HepG2 (cell line): ENCODE measurements around the gene ESYT1. TPM values are rescaled to one million over a fixed set of nuclear protein-coding genes. Genes with fewer than 3 reads are reported as not detected.

Experiments
- ARID2 ChIP-seq: sonication (generic); formaldehyde crosslinking; IDR thresholded peaks from 2 replicates; pipeline ENCODE4 v1.8.1; 2022; ENCODE audit warnings: mild to moderate bottlenecking, missing genetic modification reagents, borderline replicate concordance
- ARNTL ChIP-seq: sonication (generic); formaldehyde crosslinking; IDR thresholded peaks from 2 replicates; pipeline ENCODE4 v1.4.0; 2020; ENCODE audit warnings: mild to moderate bottlenecking, missing genetic modification reagents
- CSRNP1 ChIP-seq: sonication (generic); formaldehyde crosslinking; IDR thresholded peaks from 2 replicates; pipeline ENCODE4 v1.8.1; 2023; ENCODE audit warnings: mild to moderate bottlenecking, missing genetic modification reagents
- EEA1 ChIP-seq: sonication (generic); formaldehyde crosslinking; IDR thresholded peaks from 2 replicates; pipeline ENCODE4 v1.5.1; 2020; ENCODE audit warnings: mild to moderate bottlenecking, missing genetic modification reagents, borderline replicate concordance
- KDM5A ChIP-seq: fragments of 200-600 bp; sonication (generic); IDR thresholded peaks from 2 replicates; pipeline ENCODE4 v1.7.0; 2018; ENCODE audit warnings: antibody characterized with exemption, mild to moderate bottlenecking, low read length, borderline replicate concordance
- MAFF ChIP-seq: IDR thresholded peaks from 2 replicates; pipeline ENCODE4 v1.6.1; 2011; ENCODE audit warnings: low read depth, low read length, improper control_type of control experiment
- NCOA2 ChIP-seq: sonication (generic); formaldehyde crosslinking; IDR thresholded peaks from 2 replicates; pipeline ENCODE4 v1.8.0; 2022; ENCODE audit warnings: inconsistent platforms
- PAX8 ChIP-seq: sonication (generic); formaldehyde crosslinking; IDR thresholded peaks from 2 replicates; pipeline ENCODE4 v1.8.0; 2022; ENCODE audit warnings: mild to moderate bottlenecking, missing genetic modification reagents, borderline replicate concordance
- PHF21A ChIP-seq: sonication (generic); formaldehyde crosslinking; IDR thresholded peaks from 2 replicates; pipeline ENCODE4 v1.5.0; 2020; ENCODE audit warnings: mild to moderate bottlenecking, missing genetic modification reagents
- REST ChIP-seq, 2 experiments: IDR thresholded peaks; 2 replicates each; pipeline ENCODE4 v1.6.1; 2011 to 2012; ENCODE audit warnings: low read length in 2 of 2, borderline replicate concordance in 1 of 2, low read depth in 1 of 2, mild to moderate bottlenecking in 1 of 2, moderate library complexity in 1 of 2
- SMC3 ChIP-seq: IDR thresholded peaks from 2 replicates; pipeline ENCODE4 v1.6.1; 2011; ENCODE audit warnings: low read length, improper control_type of control experiment
- SUZ12 ChIP-seq: fragments of 150-350 bp; IDR thresholded peaks from 2 replicates; pipeline ENCODE4 v1.6.1; 2014; ENCODE audit warnings: low read depth, low read length
- ZBTB8A ChIP-seq: sonication (generic); formaldehyde crosslinking; IDR thresholded peaks from 2 replicates; pipeline ENCODE4 v1.4.0; 2020; ENCODE audit warnings: mild to moderate bottlenecking, low read depth, missing genetic modification reagents, borderline replicate concordance
- ZKSCAN8 ChIP-seq: IDR thresholded peaks from 2 replicates; pipeline ENCODE4 v1.6.1; 2016; ENCODE audit warnings: borderline replicate concordance, missing genetic modification reagents, missing compliant biosample characterization
- ZNF367 ChIP-seq: sonication (generic); formaldehyde crosslinking; IDR thresholded peaks from 2 replicates; pipeline ENCODE4 v1.4.0; 2020; ENCODE audit warnings: missing genetic modification reagents, borderline replicate concordance
- ZNF441 ChIP-seq: sonication (generic); formaldehyde crosslinking; IDR thresholded peaks from 2 replicates; pipeline ENCODE4 v1.7.0; 2021; ENCODE audit warnings: missing genetic modification reagents, borderline replicate concordance
- ZNF510 ChIP-seq: sonication (generic); formaldehyde crosslinking; IDR thresholded peaks from 2 replicates; pipeline ENCODE4 v1.4.0; 2020; ENCODE audit warnings: low read depth, mild to moderate bottlenecking, missing genetic modification reagents
- ZNF740 ChIP-seq: sonication (generic); formaldehyde crosslinking; IDR thresholded peaks from 2 replicates; pipeline ENCODE4 v1.4.0; 2020; ENCODE audit warnings: missing genetic modification reagents
- ZNF766 ChIP-seq: sonication (generic); formaldehyde crosslinking; IDR thresholded peaks from 2 replicates; pipeline ENCODE4 v1.5.0; 2020; ENCODE audit warnings: missing genetic modification reagents, borderline replicate concordance
- ZNF780A ChIP-seq: sonication (generic); formaldehyde crosslinking; IDR thresholded peaks from 2 replicates; pipeline ENCODE4 v1.8.0; 2022; ENCODE audit warnings: mild to moderate bottlenecking, missing genetic modification reagents, moderate library complexity
- polyA plus RNA-seq, 8 experiments: library from polyadenylated mRNA; depleted of rRNA in 3 of 8; stranded (reverse) in 7 of 8; unstranded in 1 of 8; fragments of >200 nt; fragmentation: Illumina TruSeq in 4 of 8; extraction: Trizol in 4 of 8; gene quantifications; 2 replicates each; pipeline versions ENCODE4 v1.2.1 to v1.2.3, GENCODE V29; 2011 to 2016; ENCODE audit warnings: low read depth in 4 of 8, missing spikeins in 1 of 8, mixed read lengths in 1 of 8; ENCODE audit not compliant: insufficient read depth in 1 of 8
- total RNA-seq, 5 experiments: library from RNA; depleted of rRNA; stranded (reverse); fragments of >200 nt; fragmentation: Illumina TruSeq; extraction: Trizol; gene quantifications; 2 replicates each; pipeline ENCODE4 v1.2.3, GENCODE V29; 2016; ENCODE audit warnings: low read depth in 1 of 5
- TF ChIP-seq, protein P1 (sequence below): sonication (generic); formaldehyde crosslinking; IDR thresholded peaks from 2 replicates; pipeline ENCODE4 v1.4.0; 2020; ENCODE audit warnings: mild to moderate bottlenecking, missing genetic modification reagents
- TF ChIP-seq, protein P2 (sequence below): IDR thresholded peaks from 2 replicates; pipeline ENCODE4 v1.6.1; 2016; ENCODE audit warnings: mild to moderate bottlenecking, missing biosample characterization, missing genetic modification reagents

ESYT1 gene
- total and polyA plus RNA-seq, 2 of the 13 experiments (the other 11 are each of a cell fraction or from before 2014, with no cell fraction given): 66.9 to 71.0 TPM

GRCh38 chr12:56078931-56079722 lies 48.9 kb upstream of the ESYT1 start (continued):
- TF ChIP-seq, protein P1, sequence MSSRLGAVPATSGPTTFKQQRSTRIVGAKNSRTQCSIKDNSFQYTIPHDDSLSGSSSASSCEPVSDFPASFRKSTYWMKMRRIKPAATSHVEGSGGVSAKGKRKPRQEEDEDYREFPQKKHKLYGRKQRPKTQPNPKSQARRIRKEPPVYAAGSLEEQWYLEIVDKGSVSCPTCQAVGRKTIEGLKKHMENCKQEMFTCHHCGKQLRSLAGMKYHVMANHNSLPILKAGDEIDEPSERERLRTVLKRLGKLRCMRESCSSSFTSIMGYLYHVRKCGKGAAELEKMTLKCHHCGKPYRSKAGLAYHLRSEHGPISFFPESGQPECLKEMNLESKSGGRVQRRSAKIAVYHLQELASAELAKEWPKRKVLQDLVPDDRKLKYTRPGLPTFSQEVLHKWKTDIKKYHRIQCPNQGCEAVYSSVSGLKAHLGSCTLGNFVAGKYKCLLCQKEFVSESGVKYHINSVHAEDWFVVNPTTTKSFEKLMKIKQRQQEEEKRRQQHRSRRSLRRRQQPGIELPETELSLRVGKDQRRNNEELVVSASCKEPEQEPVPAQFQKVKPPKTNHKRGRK: no peak
- peak; percentile 51; the same call in 1 of the 2 replicates for TF ChIP-seq SMC3
- peak; percentile 76 for TF ChIP-seq ZNF740
- TF ChIP-seq NCOA2 (CRISPR knock-in tag): peak; percentile 32
- TF ChIP-seq SUZ12: no peak
- no peak for TF ChIP-seq ZNF367 (CRISPR knock-in tag)
- no peak for TF ChIP-seq ZBTB8A (CRISPR knock-in tag)
- TF ChIP-seq PHF21A: peak; percentile 41
- TF ChIP-seq ARID2 (CRISPR knock-in tag): no peak
- TF ChIP-seq REST (IDR thresholded peaks at IDR 0.05; ENCODE audit: borderline replicate concordance in 1 of 2, low read depth in 1 of 2, low read length in 2 of 2): no peak
- no peak; the same call in 1 of the 2 replicates for TF ChIP-seq ZKSCAN8 (CRISPR knock-in tag)
- TF ChIP-seq ZNF441 (CRISPR knock-in tag): no peak
- no peak for TF ChIP-seq ARNTL (CRISPR knock-in tag)
- TF ChIP-seq, protein P2, sequence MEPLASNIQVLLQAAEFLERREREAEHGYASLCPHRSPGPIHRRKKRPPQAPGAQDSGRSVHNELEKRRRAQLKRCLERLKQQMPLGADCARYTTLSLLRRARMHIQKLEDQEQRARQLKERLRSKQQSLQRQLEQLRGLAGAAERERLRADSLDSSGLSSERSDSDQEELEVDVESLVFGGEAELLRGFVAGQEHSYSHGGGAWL (CRISPR knock-in tag): no peak; the same call in 1 of the 2 replicates
- TF ChIP-seq ZNF510 (CRISPR knock-in tag): no peak
- TF ChIP-seq EEA1: peak; percentile 76; the same call in 1 of the 2 replicates
- TF ChIP-seq CSRNP1 (CRISPR knock-in tag): no peak
- TF ChIP-seq ZNF766 (CRISPR knock-in tag): 0 out of 2 replicates have a peak, but pooled peaks have one; percentile 49
- no peak for TF ChIP-seq PAX8
- no peak for TF ChIP-seq KDM5A
- no peak for TF ChIP-seq MAFF
- no peak for TF ChIP-seq ZNF780A (CRISPR knock-in tag)
